Activated CD8-positive, alpha-beta memory T cell treated with anti-CD3 and anti-CD28 coated beads for 24 hours (primary cell): Measurements from ENCODE around the gene SMPD4.
"Not testable (repeated sequence)": the region's sequence is repeated elsewhere in the genome, so short reads cannot be mapped to it uniquely, and the experiment has no call there.

ENCODE experiments used
- DNase-seq: peaks from one replicate; pipeline ENCODE4 v3.0.0-alpha.2; 2020

The SMPD4 gene

DNA sequence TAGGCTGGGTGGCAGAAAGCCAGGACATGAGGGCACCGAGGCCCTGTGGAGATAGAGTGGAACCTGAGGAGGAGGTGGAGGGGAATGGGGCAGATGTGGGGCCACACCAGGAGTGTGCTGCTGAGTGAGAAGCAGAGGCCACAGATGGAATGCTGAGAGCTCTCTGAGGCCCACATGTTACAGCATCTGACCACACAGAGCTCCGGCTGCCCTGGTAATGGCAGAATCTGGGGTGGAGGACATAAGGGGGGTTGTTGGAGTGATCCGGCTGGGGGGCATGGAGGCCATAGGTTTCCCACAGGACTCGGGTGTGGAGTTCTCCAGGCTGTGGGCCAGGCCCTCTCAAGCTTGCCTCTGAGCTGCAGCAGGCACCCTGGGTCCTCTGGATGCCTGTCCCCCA is 4.5 kb upstream of the SMPD4 start:
- DNase-seq, result no peak

GRCh38 chr2:130185436-130185835 is 4.0 kb upstream of the SMPD4 start:
- DNase-seq, result no peak

DNA sequence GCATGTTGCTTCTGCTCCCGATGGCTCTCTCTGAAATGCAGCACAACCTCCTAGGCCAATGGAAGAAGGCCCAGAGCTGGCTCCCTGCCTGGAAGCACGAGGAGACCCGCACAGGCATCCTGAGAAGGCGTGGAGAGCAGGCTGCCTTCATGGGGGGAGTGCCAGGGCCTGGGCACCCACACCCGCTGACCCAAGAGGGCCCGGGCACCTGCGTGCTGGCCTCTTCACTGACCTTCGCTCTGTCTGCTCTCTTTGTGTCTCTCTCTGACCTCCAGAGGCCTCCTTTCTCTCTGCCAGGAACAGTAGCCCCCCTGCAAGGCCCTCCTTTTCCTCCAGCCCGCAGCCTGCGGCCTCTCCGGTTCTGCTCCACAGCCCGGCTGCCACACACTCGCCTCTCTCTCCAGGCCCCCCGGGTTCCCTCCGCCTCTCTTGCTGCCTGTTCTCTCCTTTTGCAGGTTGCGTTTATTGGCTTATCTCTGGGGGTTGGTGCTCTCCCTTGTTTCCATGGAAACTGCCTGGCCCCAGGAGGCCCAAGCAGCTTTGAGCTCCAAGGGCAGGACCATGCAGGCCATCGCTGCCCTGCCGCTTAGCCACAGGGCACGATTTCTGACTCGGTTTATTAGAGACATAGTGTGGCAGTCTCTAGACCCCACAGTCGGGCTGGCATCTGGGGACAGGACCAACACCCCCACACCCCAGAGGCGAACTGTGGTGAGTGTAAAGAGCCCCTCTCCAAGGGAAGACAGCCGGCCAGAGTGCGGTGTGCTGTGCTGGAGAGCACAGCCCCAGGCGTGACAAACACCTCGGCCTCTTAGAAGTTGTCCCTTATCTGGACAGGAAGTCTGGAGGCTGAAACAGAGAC is 2.3 kb upstream of the SMPD4 start:
- DNase-seq, result no peak

- peak; percentile 67 for DNase-seq
Observed at GRCh38 chr2:130182826-130183511, 1.6 kb upstream of the SMPD4 start.

- DNase-seq, result peak; percentile 96
Observed at GRCh38 chr2:130181880-130182682, 679 bp upstream of the SMPD4 start, which contains the start of gene MZT2B. MZT2B (plus strand) TSS chr2:130182262; CDS start chr2:130182283, 21 bp downstream.

- not testable (repeated sequence) for DNase-seq
Observed at GRCh38 chr2:130180404-130181324, 738 bp downstream of the SMPD4 start.

DNA sequence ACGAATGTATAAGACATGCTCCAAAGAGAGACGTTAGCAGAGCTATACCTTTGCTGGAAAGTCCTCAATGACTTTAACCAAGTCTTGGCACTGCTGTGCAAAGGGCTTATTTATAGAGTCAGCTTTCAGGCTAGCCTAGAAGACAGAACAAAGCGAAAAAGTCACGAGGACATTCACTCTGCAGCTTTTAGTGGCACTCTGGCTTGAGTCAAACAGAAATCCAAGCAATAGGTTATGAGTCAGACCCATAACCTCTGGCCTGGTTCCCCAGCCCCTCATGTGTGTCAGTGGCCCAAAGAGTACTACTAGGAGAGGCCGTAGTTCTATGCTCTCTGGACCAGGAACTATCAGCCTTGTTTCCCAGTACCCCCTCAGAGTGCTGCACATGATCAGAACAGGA is 6.5 kb downstream of the SMPD4 start:
- not testable (repeated sequence) for DNase-seq

DNA sequence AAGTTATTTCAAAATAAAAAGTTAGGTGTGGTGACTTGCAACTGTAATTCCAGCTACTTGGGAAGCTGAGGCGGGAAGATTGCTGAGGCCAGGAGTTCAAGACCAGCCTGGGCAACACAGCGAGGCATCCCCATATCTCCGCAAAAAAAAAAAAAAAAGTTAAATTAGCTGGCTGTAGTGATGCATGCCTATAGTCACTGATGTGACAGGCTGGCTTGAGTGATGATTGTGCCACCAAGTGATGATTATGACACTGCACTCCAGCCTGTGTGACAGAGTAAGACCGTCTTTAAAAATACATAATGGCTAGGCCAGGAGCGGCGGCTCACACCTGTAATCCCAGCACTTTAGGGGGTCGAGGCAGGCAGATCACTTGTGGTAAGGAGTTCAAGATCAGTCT is 11.5 kb downstream of the SMPD4 start:
- DNase-seq, result no peak

GRCh38 chr2:130169163-130169562 is 12.2 kb downstream of the SMPD4 start:
- DNase-seq, result not testable (repeated sequence)

DNA sequence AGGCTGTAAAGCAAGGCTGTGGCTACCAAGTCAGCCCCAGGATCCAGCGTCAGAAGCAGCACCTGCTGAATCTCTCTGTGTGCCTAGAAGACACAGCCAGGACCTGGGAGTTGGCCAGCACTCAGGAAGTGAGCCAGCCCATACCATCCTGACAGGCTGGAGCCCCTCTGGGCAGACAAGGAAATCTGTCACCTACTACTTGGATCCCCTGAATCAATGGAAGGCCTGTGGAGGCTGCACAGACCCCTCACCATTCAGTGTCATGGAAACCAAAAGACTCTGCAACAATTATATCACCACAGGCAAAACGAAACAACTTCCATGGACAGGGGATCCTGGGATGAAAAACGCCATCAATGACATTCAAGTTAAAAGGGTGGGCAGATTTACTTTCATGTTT is 14.8 kb downstream of the SMPD4 start:
- DNase-seq, result not testable (repeated sequence)

DNA sequence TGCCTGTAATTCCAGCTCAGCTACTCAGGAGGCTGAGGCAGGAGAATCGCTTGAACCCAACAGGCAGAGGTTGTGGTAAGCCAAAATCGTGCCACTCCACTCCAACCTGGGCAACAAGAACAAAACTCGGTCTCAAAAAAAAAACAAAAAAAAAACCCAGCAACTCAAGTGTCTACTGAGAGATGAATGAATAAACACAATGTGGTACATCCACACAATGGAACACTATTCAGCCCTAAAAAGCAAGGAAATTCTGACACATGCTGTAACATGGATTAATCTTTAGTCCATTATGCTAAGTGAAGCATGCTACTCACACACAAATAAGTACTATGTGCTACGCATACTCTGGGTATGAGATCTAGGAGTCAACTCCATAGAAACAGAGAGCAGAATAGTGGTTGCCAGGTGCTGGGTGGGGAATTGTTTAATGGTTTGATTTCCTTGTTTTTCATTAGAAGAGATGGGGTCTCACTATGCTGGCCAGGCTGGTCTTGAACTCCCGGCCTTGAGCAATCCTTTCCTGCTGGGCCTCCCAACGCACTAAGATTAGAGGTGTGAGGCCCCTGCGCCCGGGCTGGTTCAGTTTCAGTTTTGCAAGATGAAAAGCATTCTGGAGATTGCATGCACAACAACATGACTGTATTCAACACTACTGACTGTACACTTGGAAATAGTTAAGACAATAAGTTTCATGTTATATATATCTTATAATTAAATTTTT is 15.9 kb downstream of the SMPD4 start:
- DNase-seq, result no peak

- no peak for DNase-seq
Observed at GRCh38 chr2:130162968-130163367, 18.4 kb downstream of the SMPD4 start.

GRCh38 chr2:130162486-130162885 is 18.9 kb downstream of the SMPD4 start:
- not testable (repeated sequence) for DNase-seq

- not testable (repeated sequence) for DNase-seq
Observed at GRCh38 chr2:130160838-130161705, 20.3 kb downstream of the SMPD4 start.

- DNase-seq, result no peak
Observed at GRCh38 chr2:130160131-130160530, 21.3 kb downstream of the SMPD4 start.

- DNase-seq, result not testable (repeated sequence)
Observed at GRCh38 chr2:130159376-130159775, 22.0 kb downstream of the SMPD4 start.

DNA sequence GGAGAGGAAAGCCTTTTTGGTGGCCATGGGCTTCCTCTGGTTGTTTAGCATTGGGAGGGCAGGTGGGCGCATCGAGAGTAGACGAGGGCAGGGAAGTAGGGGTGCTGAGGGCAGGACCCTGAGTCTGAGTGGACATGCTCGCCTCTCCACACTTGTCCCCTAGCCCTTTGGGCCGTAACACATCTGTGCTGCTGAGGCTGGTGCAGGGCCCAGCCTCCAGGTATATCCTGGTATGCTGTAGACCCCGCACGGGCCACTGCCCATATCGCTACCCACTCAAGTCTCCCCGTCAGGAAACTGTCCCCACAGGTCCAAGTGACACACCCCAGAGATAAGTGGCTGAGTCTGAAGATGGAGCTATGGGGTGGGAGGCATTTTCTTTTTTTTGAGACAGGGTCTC is 22.8 kb downstream of the SMPD4 start:
- DNase-seq, result no peak

- not testable (repeated sequence) for DNase-seq
Observed at GRCh38 chr2:130157825-130158514, 23.4 kb downstream of the SMPD4 start.

GRCh38 chr2:130157354-130157753 is 24.0 kb downstream of the SMPD4 start:
- not testable (repeated sequence) for DNase-seq

GRCh38 chr2:130156624-130157004 is 24.8 kb downstream of the SMPD4 start:
- no peak for DNase-seq
